GM20000 (cell line): ENCODE data around the gene ABI3.
"Not testable (repeated sequence)": the region's sequence is repeated elsewhere in the genome, so short reads cannot be mapped to it uniquely, and the experiment has no call there.

ENCODE experiments used
- DNase-seq: peaks from one replicate; pipeline ENCODE4 v3.0.0; 2012; ENCODE audit warnings: low spot score
- CTCF ChIP-seq: IDR thresholded peaks from 2 replicates; pipeline ENCODE4 v1.5.1; 2012; ENCODE audit warnings: mild to moderate bottlenecking, control low read depth; ENCODE audit errors: extremely low read depth, missing control alignments

The ABI3 gene

GRCh38 chr17:49180998-49181635 lies 29.4 kb upstream of the ABI3 start:
- TF ChIP-seq CTCF: no peak
- DNase-seq: no peak

- no peak for TF ChIP-seq CTCF
Measured at GRCh38 chr17:49183341-49183740, 27.2 kb upstream of the ABI3 start.

GRCh38 chr17:49183801-49184200 lies 26.7 kb upstream of the ABI3 start:
- DNase-seq: no peak

More at GRCh38 chr17:49183341-49183740, 27.2 kb upstream of the ABI3 start:
- DNase-seq: no peak

GRCh38 chr17:49184522-49184921 lies 26.0 kb upstream of the ABI3 start:
- not testable (repeated sequence) for DNase-seq

More at GRCh38 chr17:49183801-49184200, 26.7 kb upstream of the ABI3 start:
- TF ChIP-seq CTCF: no peak

GRCh38 chr17:49185381-49185780 lies 25.1 kb upstream of the ABI3 start:
- not testable (repeated sequence) for DNase-seq

- DNase-seq: no peak
Measured at GRCh38 chr17:49187301-49187700, 23.2 kb upstream of the ABI3 start.

GRCh38 chr17:49190932-49191331 lies 19.6 kb upstream of the ABI3 start:
- no peak for DNase-seq
- no peak for TF ChIP-seq CTCF

More at GRCh38 chr17:49187301-49187700, 23.2 kb upstream of the ABI3 start:
- TF ChIP-seq CTCF: no peak

GRCh38 chr17:49191409-49191916 lies 19.0 kb upstream of the ABI3 start:
- TF ChIP-seq CTCF: no peak
- DNase-seq: peak; percentile 39
